Neuronal stem cell (in vitro differentiated cells): Measurements from ENCODE around the gene GPANK1.

ENCODE experiments used
- DNase-seq: peaks from one replicate; pipeline ENCODE4 v3.0.0-alpha.2; 2013; ENCODE audit warnings: low spot score
- H2AFZ ChIP-seq: one replicate; pipeline ENCODE4 v1.6.1; 2013; ENCODE audit warnings: mild to moderate bottlenecking, low read length, inconsistent platforms
- H2AK5ac ChIP-seq: 2 replicates; pipeline ENCODE4 v1.6.1; 2013; ENCODE audit warnings: low read depth, mild to moderate bottlenecking, inconsistent platforms, low read length, moderate library complexity, mixed read lengths
- H2BK120ac ChIP-seq: 2 replicates; pipeline ENCODE4 v1.6.1; 2013; ENCODE audit warnings: low read depth, mild to moderate bottlenecking, inconsistent platforms, low read length, moderate library complexity, mixed read lengths
- H2BK12ac ChIP-seq: one replicate; pipeline ENCODE4 v1.6.1; 2013; ENCODE audit warnings: low read length, inconsistent platforms
- H2BK15ac ChIP-seq: 2 replicates; pipeline ENCODE4 v1.6.1; 2013; ENCODE audit warnings: mild to moderate bottlenecking, low read length, inconsistent platforms, mixed read lengths
- H2BK5ac ChIP-seq: one replicate; pipeline ENCODE4 v1.6.1; 2013; ENCODE audit warnings: inconsistent platforms, mild to moderate bottlenecking, low read length, moderate library complexity
- H3K14ac ChIP-seq: one replicate; pipeline ENCODE4 v1.6.1; 2013; ENCODE audit warnings: low read length, inconsistent platforms
- H3K18ac ChIP-seq: 2 replicates; pipeline ENCODE4 v1.6.1; 2013; ENCODE audit warnings: low read length, inconsistent platforms
- H3K23ac ChIP-seq: 2 replicates; pipeline ENCODE4 v1.6.1; 2013; ENCODE audit warnings: low read depth, mild to moderate bottlenecking, mixed read lengths, low read length, inconsistent platforms; ENCODE audit not compliant: poor library complexity
- H3K27ac ChIP-seq: replicated peaks from 3 replicates; pipeline ENCODE4 v1.5.1; 2013; ENCODE audit warnings: low read length, inconsistent platforms
- H3K27me3 ChIP-seq, 3 experiments: 2 replicates each; pipeline ENCODE4 v1.6.1; 2013; ENCODE audit warnings: low read length in 3 of 3, mild to moderate bottlenecking in 2 of 3, inconsistent platforms in 1 of 3, low read depth in 1 of 3, mixed read lengths in 1 of 3, moderate library complexity in 1 of 3; ENCODE audit not compliant: control insufficient read depth in 3 of 3, insufficient read depth in 3 of 3
- H3K36me3 ChIP-seq, 2 donors: replicated peaks in 1 of 2; 2 replicates each; pipeline ENCODE4 v1.6.1; 2013; ENCODE audit warnings: low read length in 2 of 2; ENCODE audit not compliant: control insufficient read depth in 2 of 2, insufficient read depth in 2 of 2
- H3K4ac ChIP-seq: 2 replicates; pipeline ENCODE4 v1.6.1; 2013; ENCODE audit warnings: inconsistent platforms, mild to moderate bottlenecking, low read length, moderate library complexity
- H3K4me1 ChIP-seq, 2 donors: 1 replicate in 1 of 2; 2 replicates in 1 of 2; pipeline ENCODE4 v1.6.1; 2013; ENCODE audit warnings: low read length in 2 of 2, low read depth in 1 of 2; ENCODE audit not compliant: control insufficient read depth in 2 of 2, insufficient read depth in 1 of 2
- H3K4me2 ChIP-seq: one replicate; pipeline ENCODE4 v1.6.1; 2013; ENCODE audit warnings: mild to moderate bottlenecking, low read length, inconsistent platforms; ENCODE audit not compliant: insufficient read depth, poor library complexity, severe bottlenecking
- H3K4me3 ChIP-seq, 2 donors: 2 replicates each; pipeline ENCODE4 v1.5.1; 2013; ENCODE audit warnings: low read length in 2 of 2, mild to moderate bottlenecking in 2 of 2, inconsistent platforms in 1 of 2, moderate library complexity in 1 of 2
- H3K79me1 ChIP-seq: one replicate; pipeline ENCODE4 v1.6.1; 2013; ENCODE audit warnings: low read depth, mild to moderate bottlenecking, inconsistent platforms, low read length, moderate library complexity
- H3K9ac ChIP-seq: one replicate; pipeline ENCODE4 v1.6.1; 2013; ENCODE audit warnings: mild to moderate bottlenecking, low read depth, low read length, inconsistent platforms; ENCODE audit not compliant: poor library complexity
- H3K9me3 ChIP-seq, 2 donors: replicated peaks in 1 of 2; 2 replicates each; pipeline versions ENCODE3 to v1.6.1; 2013; ENCODE audit warnings: low read length in 2 of 2, mild to moderate bottlenecking in 2 of 2, inconsistent platforms in 1 of 2, low read depth in 1 of 2, mixed read lengths in 1 of 2, moderate library complexity in 1 of 2; ENCODE audit not compliant: control insufficient read depth in 2 of 2, insufficient read depth in 1 of 2
- H4K8ac ChIP-seq: one replicate; pipeline ENCODE4 v1.6.1; 2013; ENCODE audit warnings: low read depth, mild to moderate bottlenecking, inconsistent platforms, low read length, moderate library complexity
- H4K91ac ChIP-seq: one replicate; pipeline ENCODE4 v1.6.1; 2013; ENCODE audit warnings: low read length, low read depth, mild to moderate bottlenecking, inconsistent platforms; ENCODE audit not compliant: poor library complexity
- WGBS, 2 donors: extraction: QIAGEN DNeasy Blood & Tissue Kit; methylation state at CpG; one replicate each; pipeline ENCODE4 v1.1.7; 2013; ENCODE audit warnings: missing lambda C conversion rate in 2 of 2, mixed read lengths in 1 of 2; ENCODE audit not compliant: insufficient read length in 2 of 2, insufficient replicate concordance in 1 of 2; ENCODE audit errors: extremely low coverage in 2 of 2; 5-methylcytosine and 5-hydroxymethylcytosine counted together

Gene GPANK1

GRCh38 chr6:31702405-31702818 lies 37.6 kb upstream of the GPANK1 start:
- Histone ChIP-seq H2BK5ac (no peak overlapping the region), H3K27ac (peak overlapping the region; percentile 78)

DNA sequence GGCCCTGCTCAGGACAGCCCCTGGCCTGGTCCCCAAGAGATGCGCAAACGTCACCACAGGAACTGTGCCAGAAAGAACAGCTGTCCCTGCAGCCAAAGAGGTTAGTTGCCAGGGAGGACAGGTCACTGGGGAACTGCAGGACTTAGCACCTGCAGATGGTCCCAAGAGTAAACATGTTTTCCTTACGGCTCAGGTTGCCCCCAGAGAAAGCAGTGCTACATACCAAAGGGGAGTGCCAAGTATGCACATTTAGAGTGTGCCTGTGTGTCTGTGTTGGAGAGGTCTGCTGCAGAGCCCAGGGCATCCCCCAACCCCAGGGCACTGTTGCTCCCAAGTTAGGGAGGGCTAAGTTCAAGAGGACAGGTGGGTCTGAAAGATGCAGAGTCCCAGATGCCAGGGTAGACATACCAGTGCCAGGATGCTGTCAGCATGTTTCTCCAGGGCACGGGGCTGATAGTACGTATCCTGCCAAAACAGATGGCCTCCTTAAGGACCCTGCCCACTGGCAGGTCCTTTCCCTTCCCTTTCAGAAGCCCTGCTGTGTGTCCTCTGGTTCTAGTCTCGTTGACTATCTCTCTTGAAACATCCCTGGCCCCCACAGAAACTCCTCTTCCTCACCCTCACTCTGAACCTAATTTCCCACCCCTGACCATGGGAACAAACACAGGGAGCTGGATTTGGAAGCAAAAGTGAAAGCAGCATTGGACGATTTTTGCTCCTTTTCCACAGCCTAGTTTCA lies 37.0 kb upstream of the GPANK1 start:
- Histone ChIP-seq H4K8ac (no peak overlapping the region), H3K9me3 (no peaks in the 10 kb centered on the region), H3K4me2 (peak overlapping the region; percentile 75), H2BK5ac (no peak overlapping the region), H4K91ac (no peak overlapping the region), H3K23ac (peak overlapping the region; percentile 6), H2AFZ (peak overlapping the region; percentile 88), H3K4ac (no peak overlapping the region), H3K27ac (no peak overlapping the region), H3K79me1 (peaks cover 3% of the 10 kb centered on the region), H2AK5ac (no peak overlapping the region), H3K4me1 (peaks cover 6 to 7% of the 10 kb centered on the region in 2 donors), H3K9ac (peak overlapping the region; percentile 78), H3K27me3 (no peaks in the 10 kb centered on the region), H3K4me3 (peak overlapping the region; percentile 77 to 88), H3K14ac (no peak overlapping the region), H3K36me3 (peaks cover 8 to 45% of the 10 kb centered on the region in 2 donors), H2BK120ac (no peak overlapping the region), H2BK15ac (no peak overlapping the region), H2BK12ac (no peak overlapping the region), H3K18ac (no peak overlapping the region)
- DNase-seq: no peak
- no CpG with 5 or more reads among the region's 7 CpGs for WGBS, 2 donors

More at GRCh38 chr6:31702405-31702818, 37.6 kb upstream of the GPANK1 start:
- Histone ChIP-seq H3K14ac (no peak overlapping the region), H2AK5ac (no peak overlapping the region), H3K4me3 (peak overlapping the region; percentile 77 to 88), H3K79me1 (peaks cover 3% of the 10 kb centered on the region), H2BK12ac (no peak overlapping the region), H4K91ac (no peak overlapping the region), H3K9ac (peak overlapping the region; percentile 51), H2BK120ac (no peak overlapping the region), H3K4ac (no peak overlapping the region), H3K23ac (no peak overlapping the region), H3K18ac (peak overlapping the region; percentile 95), H3K9me3 (no peaks in the 10 kb centered on the region), H2BK15ac (peak overlapping the region; percentile 45), H3K4me2 (peak overlapping the region; percentile 75), H3K36me3 (peaks cover 8 to 40% of the 10 kb centered on the region in 2 donors), H4K8ac (no peak overlapping the region), H2AFZ (peak overlapping the region; percentile 88), H3K4me1 (peaks cover 6 to 7% of the 10 kb centered on the region in 2 donors), H3K27me3 (no peaks in the 10 kb centered on the region)
- no peak for DNase-seq
- WGBS, 2 donors: no CpG with 5 or more reads among the region's 10 CpGs

GRCh38 chr6:31700740-31701401 lies 36.1 kb upstream of the GPANK1 start:
- Histone ChIP-seq H2AK5ac (no peak overlapping the region), H2BK15ac (no peak overlapping the region), H2BK120ac (no peak overlapping the region), H3K4me1 (peaks cover 6 to 7% of the 10 kb centered on the region in 2 donors), H3K14ac (no peak overlapping the region), H2AFZ (no peak overlapping the region), H3K23ac (no peak overlapping the region), H3K18ac (no peak overlapping the region), H2BK5ac (no peak overlapping the region), H3K4me3 (peak overlapping the region in 1 of 2 donors; percentile 14), H2BK12ac (no peak overlapping the region), H4K8ac (no peak overlapping the region), H3K27me3 (no peaks in the 10 kb centered on the region), H3K9ac (no peak overlapping the region), H3K36me3 (peaks cover 12 to 54% of the 10 kb centered on the region in 2 donors), H3K27ac (no peak overlapping the region), H3K9me3 (no peaks in the 10 kb centered on the region), H3K4me2 (no peak overlapping the region), H4K91ac (no peak overlapping the region), H3K4ac (no peak overlapping the region), H3K79me1 (peaks cover 3% of the 10 kb centered on the region)
- DNase-seq: no peak
- WGBS, 2 donors: no CpG with 5 or more reads among the region's 5 CpGs

DNA sequence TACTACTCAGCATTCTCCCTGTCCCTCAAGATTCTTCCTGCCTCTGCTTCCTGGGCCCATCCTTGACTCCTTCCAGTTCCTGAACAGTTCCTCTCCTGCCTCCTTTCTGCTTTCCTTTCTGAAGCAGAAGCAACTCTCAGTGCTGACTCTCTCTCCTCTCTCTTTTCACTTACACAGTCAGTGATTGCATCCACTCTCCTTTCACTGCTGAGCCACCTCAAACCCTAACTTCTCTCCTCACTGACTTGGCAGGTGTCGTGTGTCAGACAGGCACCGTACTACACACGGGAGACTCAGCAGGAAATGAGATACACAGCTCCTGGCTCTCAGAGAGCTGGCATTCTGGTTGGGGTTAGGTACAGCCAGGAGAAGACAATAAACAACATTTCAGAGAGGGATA lies 32.8 kb upstream of the GPANK1 start:
- Histone ChIP-seq H3K14ac (no peak overlapping the region), H3K79me1 (peaks cover 3% of the 10 kb centered on the region), H4K8ac (no peak overlapping the region), H2BK120ac (no peak overlapping the region), H3K9me3 (no peaks in the 10 kb centered on the region), H2BK15ac (no peak overlapping the region), H3K4me1 (peaks cover 6 to 7% of the 10 kb centered on the region in 2 donors), H3K23ac (no peak overlapping the region), H2AK5ac (no peak overlapping the region), H3K4me2 (no peak overlapping the region), H3K27ac (no peak overlapping the region), H4K91ac (no peak overlapping the region), H3K4me3 (peak overlapping the region in 1 of 2 donors; percentile 17), H3K4ac (no peak overlapping the region), H3K9ac (no peak overlapping the region), H3K36me3 (peaks cover 22 to 85% of the 10 kb centered on the region in 2 donors), H3K18ac (no peak overlapping the region), H3K27me3 (no peaks in the 10 kb centered on the region), H2BK12ac (no peak overlapping the region), H2BK5ac (no peak overlapping the region), H2AFZ (no peak overlapping the region)
- DNase-seq: no peak
- no CpG with 5 or more reads among the region's 3 CpGs for WGBS, 2 donors
